Thyroid gland (tissue), 4 donors: ENCODE measurements around the gene AIPL1.

Source experiments
- CTCF ChIP-seq, 6 experiments: fragments of 200-600 bp in 3 of 6; fragments of 450-650 bp in 3 of 6; sonication (generic) in 3 of 6; IDR thresholded peaks; one replicate each; pipeline ENCODE4 v1.5.1; 2016 to 2019; ENCODE audit warnings: antibody characterized with exemption in 6 of 6, mild to moderate bottlenecking in 2 of 6, inconsistent platforms in 1 of 6, moderate library complexity in 1 of 6
- POLR2A ChIP-seq, 2 donors: fragments of 450-650 bp; IDR thresholded peaks; one replicate each; pipeline ENCODE4 v1.6.1; 2017; ENCODE audit warnings: antibody characterized with exemption in 2 of 2, mild to moderate bottlenecking in 2 of 2, moderate library complexity in 1 of 2

- no peak for TF ChIP-seq CTCF (IDR thresholded peaks at IDR 0.05)
- no peak for TF ChIP-seq POLR2A (IDR thresholded peaks at IDR 0.05)
Measured at GRCh38 chr17:6439951-6440350, 5.0 kb upstream of the AIPL1 start.
